Colon (tissue), 2 donors: ENCODE measurements around the gene SUMO2.

Experiments
- FAIRE-seq: peaks from 2 replicates; lab custom pipeline; 2012; peaks lifted over from hg19 to GRCh38; lab: Jason Lieb, UNC
- donor health status: control.
- donor health status: control.

SUMO2 gene

GRCh38 chr17:75124041-75124818, 58.5 kb downstream of the SUMO2 start:
- no peak for FAIRE-seq

- no peak for FAIRE-seq
These were observed 64.5 kb downstream of the SUMO2 start for GRCh38 chr17:75118307-75118706.

GRCh38 chr17:75116737-75117136, 66.0 kb downstream of the SUMO2 start:
- no peak for FAIRE-seq
